Esophagus squamous epithelium (tissue), 5 donors: ENCODE measurements around the gene ZAP70. TPM values are rescaled to one million over a fixed set of nuclear protein-coding genes. Genes with fewer than 3 reads are reported as not detected.
A peak's percentile ranks its signal among the peaks of the same experiment; 100 is the strongest.

Experiments used
- DNase-seq: peaks from one replicate; lab custom pipeline; 2025; lab: John Stamatoyannopoulos, UW
- H3K27ac ChIP-seq, 4 donors: fragments of 200-600 bp; sonication (generic); one replicate each; pipeline ENCODE4 v1.5.1; 2016 to 2019; ENCODE audit warnings: mild to moderate bottlenecking in 1 of 4
- H3K27me3 ChIP-seq, 4 donors: fragments of 200-600 bp; sonication (generic); 1 replicate in 3 of 4; 2 replicates in 1 of 4; pipeline versions ENCODE4 v1.5.1 to v1.6.0; 2017 to 2021; ENCODE audit warnings: antibody characterized with exemption in 1 of 4
- H3K36me3 ChIP-seq, 3 donors: fragments of 200-600 bp; sonication (generic); one replicate each; pipeline ENCODE4 v1.5.1; 2016 to 2019
- H3K4me1 ChIP-seq, 3 donors: fragments of 200-600 bp; sonication (generic); one replicate each; pipeline ENCODE4 v1.5.1; 2017 to 2019
- H3K4me3 ChIP-seq, 4 donors: fragments of 200-600 bp; sonication (generic); 1 replicate in 3 of 4; 2 replicates in 1 of 4; pipeline ENCODE4 v1.5.1; 2016 to 2019; ENCODE audit warnings: mild to moderate bottlenecking in 2 of 4, moderate library complexity in 1 of 4
- H3K9me3 ChIP-seq, 3 donors: fragments of 200-600 bp; sonication (generic); one replicate each; pipeline ENCODE4 v1.5.1; 2016 to 2019
- CTCF ChIP-seq, 6 experiments: fragments of 450-650 bp in 4 of 6; fragments of 200-600 bp in 2 of 6; sonication (generic) in 2 of 6; IDR thresholded peaks; one replicate each; pipeline ENCODE4 v1.5.1; 2016 to 2019; ENCODE audit warnings: antibody characterized with exemption in 6 of 6, mild to moderate bottlenecking in 4 of 6, moderate library complexity in 4 of 6
- POLR2A ChIP-seq, 4 donors: fragments of 450-650 bp; IDR thresholded peaks; one replicate each; pipeline ENCODE4 v1.6.1; 2017; ENCODE audit warnings: antibody characterized with exemption in 4 of 4, mild to moderate bottlenecking in 4 of 4, moderate library complexity in 3 of 4
- WGBS, 2 donors: methylation state at CpG; one replicate each; pipeline ENCODE4 v1.1.5; 2018; 5-methylcytosine and 5-hydroxymethylcytosine counted together
- intact Hi-C: fragments of 100-400 bp; cut with DNase I; formaldehyde crosslinking; loops from one replicate; pipeline ENCODE4 v1.15.0; 2022
- total RNA-seq, 4 donors: library from RNA; depleted of rRNA; stranded (reverse); fragments of >200 nt; gene quantifications; one replicate each; pipeline ENCODE4 v1.1.0, GENCODE V29; 2016
- donor health status: DM: yes; HTN: yes; CAD: no.

Gene ZAP70
- total RNA-seq, 4 donors from 2014 or later: 2.2 to 7.8 (median 3.3) TPM

GRCh38 chr2:97751752-97752151 is 38.4 kb downstream of the ZAP70 start:
- no peak for DNase-seq
- H3K9me3 ChIP-seq: no peaks in the 10 kb centered on the region
- no peak overlapping the region for H3K27ac ChIP-seq
- intact Hi-C loops: no loop called here
- peaks cover 0 to 27% (median 3%) of the 10 kb centered on the region in 3 donors for H3K36me3 ChIP-seq
- H3K4me1 ChIP-seq: peaks cover 9 to 44% (median 10%) of the 10 kb centered on the region in 3 donors
- WGBS, 2 donors: 22 to 67% methylated on average over 1 to 3 of the region's 3 CpGs
- no peak for TF ChIP-seq POLR2A (IDR thresholded peaks at IDR 0.05)
- H3K27me3 ChIP-seq: no peaks in the 10 kb centered on the region
- H3K4me3 ChIP-seq: no peak overlapping the region

GRCh38 chr2:97752342-97753334 is 39.3 kb downstream of the ZAP70 start:
- no peaks in the 10 kb centered on the region for H3K27me3 ChIP-seq
- no peak overlapping the region for H3K27ac ChIP-seq
- no peak for TF ChIP-seq CTCF (IDR thresholded peaks at IDR 0.05)
- TF ChIP-seq POLR2A (IDR thresholded peaks at IDR 0.05): no peak
- DNase-seq: no peak
- peaks cover 9 to 38% (median 10%) of the 10 kb centered on the region in 3 donors for H3K4me1 ChIP-seq
- no peak overlapping the region for H3K4me3 ChIP-seq
- 90 to 91% methylated on average over 3 of the region's 3 CpGs for WGBS, 2 donors
- peaks cover 3 to 35% (median 8%) of the 10 kb centered on the region in 3 donors for H3K36me3 ChIP-seq
- intact Hi-C loops: no loop called here
- H3K9me3 ChIP-seq: no peaks in the 10 kb centered on the region

- H3K27ac ChIP-seq: peak overlapping the region in 3 of 4 donors; percentile 25 to 65 (median 62)
Observed at GRCh38 chr2:97754690-97755346, 41.4 kb downstream of the ZAP70 start.

GRCh38 chr2:97755491-97755890 is 42.1 kb downstream of the ZAP70 start:
- H3K27ac ChIP-seq: peak overlapping the region in 3 of 4 donors; percentile 22 to 65 (median 62)

More at GRCh38 chr2:97754690-97755346, 41.4 kb downstream of the ZAP70 start:
- intact Hi-C loops: no loop called here
- no peak overlapping the region for H3K4me3 ChIP-seq
- no peaks in the 10 kb centered on the region for H3K9me3 ChIP-seq
- DNase-seq: no peak
- 40 to 65% methylated on average over 12 of the region's 12 CpGs for WGBS, 2 donors
- TF ChIP-seq CTCF (IDR thresholded peaks at IDR 0.05) (no peak), POLR2A (IDR thresholded peaks at IDR 0.05) (no peak)
- H3K27me3 ChIP-seq: no peaks in the 10 kb centered on the region
- peaks cover 9 to 34% (median 10%) of the 10 kb centered on the region in 3 donors for H3K4me1 ChIP-seq
- peaks cover 8 to 57% (median 12%) of the 10 kb centered on the region in 3 donors for H3K36me3 ChIP-seq

More at GRCh38 chr2:97755491-97755890, 42.1 kb downstream of the ZAP70 start:
- no peak for TF ChIP-seq CTCF (IDR thresholded peaks at IDR 0.05)
- TF ChIP-seq POLR2A (IDR thresholded peaks at IDR 0.05): no peak
- Histone ChIP-seq H3K4me3 (no peak overlapping the region), H3K4me1 (peaks cover 9 to 41% (median 10%) of the 10 kb centered on the region in 3 donors), H3K27me3 (no peaks in the 10 kb centered on the region), H3K36me3 (peaks cover 8 to 62% (median 16%) of the 10 kb centered on the region in 3 donors), H3K9me3 (no peaks in the 10 kb centered on the region)
- intact Hi-C loops: no loop called here
- DNase-seq: no peak
- 92 to 93% methylated on average over 2 of the region's 2 CpGs for WGBS, 2 donors
